Lower lobe of right lung (tissue), 2 donors: ENCODE measurements around the gene ZMYM2. TPM values are rescaled to one million over a fixed set of nuclear protein-coding genes. Genes with fewer than 3 reads are reported as not detected.

Experiments used
- ATAC-seq, 2 donors: fragments of 200-7000 bp; cut with Tn5 transposase; one replicate each; pipeline ENCODE4 v1.9.1; 2020 to 2022; ENCODE audit warnings: mild to moderate bottlenecking in 2 of 2, moderate library complexity in 2 of 2
- DNase-seq: peaks from one replicate; pipeline ENCODE4 v3.0.0-alpha.2; 2020
- H3K27ac ChIP-seq: fragments of 200-600 bp; one replicate; pipeline ENCODE4 v1.8.0; 2022
- H3K27me3 ChIP-seq: fragments of 200-600 bp; one replicate; pipeline ENCODE4 v1.8.0; 2022; ENCODE audit warnings: low read depth
- H3K36me3 ChIP-seq: fragments of 200-600 bp; one replicate; pipeline ENCODE4 v1.8.0; 2022; ENCODE audit warnings: mild to moderate bottlenecking
- H3K4me1 ChIP-seq: fragments of 200-600 bp; one replicate; pipeline ENCODE4 v1.8.0; 2022
- H3K4me3 ChIP-seq: fragments of 200-600 bp; one replicate; pipeline ENCODE4 v1.8.0; 2022; ENCODE audit warnings: mild to moderate bottlenecking
- H3K9me3 ChIP-seq: fragments of 200-600 bp; one replicate; pipeline ENCODE4 v1.8.0; 2022
- CTCF ChIP-seq: fragments of 200-600 bp; IDR thresholded peaks from one replicate; pipeline ENCODE4 v1.8.0; 2022; ENCODE audit warnings: antibody characterized with exemption, mild to moderate bottlenecking
- intact Hi-C: fragments of 100-400 bp; cut with DNase I; formaldehyde crosslinking; loops from one replicate; pipeline ENCODE4 v1.11.0; 2022
- total RNA-seq: library from RNA; stranded (reverse); fragmentation: NEBNext Ultra II Directional; extraction: Animal tissue kit (Norgen Biotek cat#: 25700); gene quantifications from one replicate; pipeline ENCODE4 v1.2.1, GENCODE V29; 2021
- donor health status: DM: no; HTN: yes; CAD: no; lungs with severe emphysema.

ZMYM2 gene
- total RNA-seq, 1 donor from 2014 or later, result 71.5 TPM

GRCh38 chr13:20016649-20017364 is 58.3 kb downstream of the ZMYM2 start:
- no peaks in the 10 kb centered on the region for H3K4me1 ChIP-seq
- H3K27me3 ChIP-seq, result no peaks in the 10 kb centered on the region
- peaks cover 25% of the 10 kb centered on the region for H3K36me3 ChIP-seq
- H3K4me3 ChIP-seq, result no peak overlapping the region
- DNase-seq (no peak), ATAC-seq (no peak)
- TF ChIP-seq CTCF, result no peak
- intact Hi-C loops, result no loop called here
- H3K27ac ChIP-seq, result no peak overlapping the region
- peaks cover 22% of the 10 kb centered on the region for H3K9me3 ChIP-seq

- no peak for TF ChIP-seq CTCF
- intact Hi-C loops, result no loop called here
- no peak for DNase-seq
- peaks cover 24% of the 10 kb centered on the region for H3K36me3 ChIP-seq
- H3K4me1 ChIP-seq, result no peaks in the 10 kb centered on the region
- no peaks in the 10 kb centered on the region for H3K27me3 ChIP-seq
- no peak overlapping the region for H3K4me3 ChIP-seq
- peaks cover 22% of the 10 kb centered on the region for H3K9me3 ChIP-seq
- no peak overlapping the region for H3K27ac ChIP-seq
- ATAC-seq, result no peak
Observed at GRCh38 chr13:20017365-20017711, 58.8 kb downstream of the ZMYM2 start.

GRCh38 chr13:20019043-20019442 is 60.5 kb downstream of the ZMYM2 start:
- no peak overlapping the region for H3K27ac ChIP-seq
- TF ChIP-seq CTCF, result no peak
- intact Hi-C loops, result no loop called here
- no peak for DNase-seq
- no peaks in the 10 kb centered on the region for H3K27me3 ChIP-seq
- H3K4me3 ChIP-seq, result no peak overlapping the region
- ATAC-seq, result no peak
- H3K4me1 ChIP-seq, result no peaks in the 10 kb centered on the region
- peaks cover 22% of the 10 kb centered on the region for H3K9me3 ChIP-seq
- peaks cover 24% of the 10 kb centered on the region for H3K36me3 ChIP-seq

- Histone ChIP-seq H3K36me3 (peaks cover 58% of the 10 kb centered on the region), H3K4me1 (no peaks in the 10 kb centered on the region), H3K9me3 (no peaks in the 10 kb centered on the region), H3K4me3 (no peak overlapping the region), H3K27me3 (no peaks in the 10 kb centered on the region), H3K27ac (no peak overlapping the region)
- intact Hi-C loops, result no loop called here
- ATAC-seq (no peak), DNase-seq (no peak)
- no peak for TF ChIP-seq CTCF
Observed at GRCh38 chr13:20024702-20025101, 66.2 kb downstream of the ZMYM2 start.

- intact Hi-C loops, result no loop called here
- Histone ChIP-seq H3K27me3 (no peaks in the 10 kb centered on the region), H3K4me3 (no peak overlapping the region), H3K27ac (no peak overlapping the region), H3K9me3 (no peaks in the 10 kb centered on the region), H3K36me3 (peaks cover 79% of the 10 kb centered on the region), H3K4me1 (no peaks in the 10 kb centered on the region)
- TF ChIP-seq CTCF, result no peak
- no peak for DNase-seq
- no peak for ATAC-seq
Observed at GRCh38 chr13:20028953-20029352, 70.4 kb downstream of the ZMYM2 start.
